T-helper 1 cell treated with Interleukin-12 subunit alpha and Interleukin-12 subunit beta and Interleukin-4 antibody, amounts not matched to agents 30 ng/mL and 1 ng/mL, for 36 hours (primary cell): ENCODE data around the gene PTPRU. TPM values are rescaled to one million over a fixed set of nuclear protein-coding genes. Genes with fewer than 3 reads are reported as not detected.

Experiments used
- intact Hi-C: fragments of 100-400 bp; cut with micrococcal nuclease; formaldehyde crosslinking; loops from one replicate; pipeline ENCODE4 v1.15.1; 2024
- total RNA-seq: library from RNA; stranded (reverse); gene quantifications from 2 replicates; pipeline ENCODE4 v1.2.3, GENCODE V29; 2022

Gene PTPRU
- total RNA-seq, 1 donor from 2014 or later = 0.71 TPM

DNA sequence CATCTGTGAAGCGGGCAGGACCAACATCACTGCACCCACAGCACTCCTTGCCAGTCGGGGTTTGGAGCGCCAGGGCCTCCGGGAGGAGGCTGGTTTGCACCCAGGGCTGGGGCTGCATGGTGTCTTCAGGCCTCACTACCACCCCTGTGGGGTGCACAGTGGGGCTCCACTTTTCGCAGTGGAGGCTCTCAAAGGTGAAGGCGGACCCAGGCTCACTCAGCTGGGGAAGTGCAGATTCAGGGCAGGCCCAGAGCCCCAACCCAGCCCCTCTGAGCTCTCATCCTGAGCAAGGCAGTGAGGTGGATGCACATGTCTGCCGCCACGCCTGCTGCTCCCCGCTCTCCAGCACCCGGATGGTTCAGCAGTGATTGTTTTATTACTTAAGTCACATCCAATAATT is 125.8 kb downstream of the PTPRU start:
- intact Hi-C loops = no loop called here

DNA sequence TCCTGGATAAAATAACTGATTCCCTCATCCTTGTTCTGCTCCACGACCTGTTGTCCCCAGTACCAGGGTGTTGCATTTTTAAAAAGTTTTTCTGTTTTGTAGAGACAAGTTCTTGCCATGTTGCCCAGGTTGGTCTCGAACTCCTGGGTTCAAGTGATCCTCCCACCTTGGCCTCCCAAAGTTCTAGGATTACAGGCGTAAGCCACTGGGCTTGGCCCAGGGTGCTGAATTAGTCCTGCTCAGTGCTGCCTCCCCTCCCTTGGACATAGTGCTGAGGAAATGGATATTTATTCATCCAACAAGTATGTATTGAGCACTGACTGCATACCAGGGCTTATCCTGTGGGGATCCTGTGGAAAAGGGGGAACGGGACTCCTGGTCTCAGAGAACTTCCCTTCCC is 126.4 kb downstream of the PTPRU start:
- intact Hi-C loops = no loop called here

DNA sequence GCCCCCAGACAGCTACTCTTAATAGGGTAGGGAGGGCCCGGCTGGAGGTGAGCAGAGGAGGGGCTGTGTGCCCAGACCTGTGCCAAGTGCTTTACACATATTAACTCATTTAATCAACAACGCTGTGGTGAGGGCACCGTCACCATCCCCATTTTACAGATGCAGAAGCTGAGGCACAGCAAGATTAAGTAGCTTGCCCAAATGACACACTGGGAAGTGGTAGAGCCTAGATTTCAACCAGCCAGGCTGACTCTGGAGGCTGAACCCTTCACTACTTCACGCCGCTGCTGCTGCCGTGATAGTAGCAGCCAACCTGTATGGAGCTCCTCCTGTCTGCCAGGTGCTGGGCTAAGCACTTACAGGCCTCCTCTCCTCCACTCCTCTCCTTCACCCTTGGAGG is 127.2 kb downstream of the PTPRU start:
- intact Hi-C loops = no loop called here

DNA sequence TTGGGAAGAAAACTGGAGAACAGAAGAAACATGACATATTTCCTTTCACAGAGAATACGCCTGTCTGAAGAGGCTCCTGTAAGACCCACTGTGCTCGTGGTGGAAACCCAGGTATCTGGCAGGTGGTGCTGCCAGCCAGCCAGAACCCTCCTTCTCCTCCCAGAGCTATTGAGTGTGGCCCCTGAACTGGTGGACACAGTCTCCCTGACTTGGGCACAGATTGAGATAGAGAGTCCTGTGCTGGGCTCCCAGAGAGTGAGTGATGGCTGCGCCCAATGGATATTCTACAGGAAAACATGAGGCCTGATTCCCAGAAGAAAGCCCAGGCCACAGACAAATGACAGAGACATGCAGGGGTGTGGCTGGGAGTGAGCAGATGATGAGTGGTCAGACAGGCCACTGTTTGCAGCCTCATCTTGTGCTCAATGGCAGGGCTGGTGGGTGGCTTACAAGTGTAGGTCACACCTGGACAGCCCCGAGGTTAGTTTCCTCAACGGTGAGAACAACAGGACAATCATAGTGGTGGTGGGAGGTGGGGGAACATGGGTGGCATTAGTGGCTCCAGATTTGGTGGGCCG is 127.9 kb downstream of the PTPRU start:
- intact Hi-C loops = no loop called here

DNA sequence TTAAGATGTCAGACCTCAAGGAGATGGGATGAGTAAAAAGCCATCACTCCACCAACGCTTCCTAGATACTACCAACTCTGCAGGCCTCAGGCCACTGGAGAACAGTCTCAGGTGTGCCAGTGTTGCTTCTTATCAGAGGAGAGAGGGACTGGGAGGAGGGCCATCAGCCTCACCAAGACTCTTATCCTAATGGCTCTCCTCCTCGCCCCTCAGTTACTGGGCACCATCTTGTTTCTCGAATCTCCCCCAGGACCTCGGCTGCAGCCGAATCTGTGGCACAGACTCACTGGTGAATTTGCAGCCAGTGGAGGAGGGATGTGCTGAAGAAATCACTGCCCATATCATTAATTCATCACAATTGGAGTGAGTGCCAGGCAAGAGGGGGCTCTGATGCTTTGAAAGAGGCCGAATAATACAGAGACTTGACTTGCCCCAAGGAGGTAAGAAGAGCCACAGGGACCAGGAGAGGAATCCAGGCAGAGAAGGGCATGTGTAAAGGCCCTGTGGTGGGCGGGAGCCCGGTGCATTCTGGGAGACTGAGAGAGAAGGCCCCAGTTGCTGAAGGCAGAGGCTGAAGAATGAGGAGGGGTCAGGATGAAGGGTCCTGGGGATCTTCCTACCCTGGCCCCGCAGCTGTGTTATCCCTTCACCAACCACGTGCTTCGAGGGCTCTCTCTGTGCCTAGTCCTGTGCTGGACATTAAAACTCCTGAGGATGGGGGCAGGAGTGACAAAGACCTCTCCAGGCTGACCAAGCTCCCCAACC is 129.8 kb downstream of the PTPRU start:
- intact Hi-C loops = no loop called here

DNA sequence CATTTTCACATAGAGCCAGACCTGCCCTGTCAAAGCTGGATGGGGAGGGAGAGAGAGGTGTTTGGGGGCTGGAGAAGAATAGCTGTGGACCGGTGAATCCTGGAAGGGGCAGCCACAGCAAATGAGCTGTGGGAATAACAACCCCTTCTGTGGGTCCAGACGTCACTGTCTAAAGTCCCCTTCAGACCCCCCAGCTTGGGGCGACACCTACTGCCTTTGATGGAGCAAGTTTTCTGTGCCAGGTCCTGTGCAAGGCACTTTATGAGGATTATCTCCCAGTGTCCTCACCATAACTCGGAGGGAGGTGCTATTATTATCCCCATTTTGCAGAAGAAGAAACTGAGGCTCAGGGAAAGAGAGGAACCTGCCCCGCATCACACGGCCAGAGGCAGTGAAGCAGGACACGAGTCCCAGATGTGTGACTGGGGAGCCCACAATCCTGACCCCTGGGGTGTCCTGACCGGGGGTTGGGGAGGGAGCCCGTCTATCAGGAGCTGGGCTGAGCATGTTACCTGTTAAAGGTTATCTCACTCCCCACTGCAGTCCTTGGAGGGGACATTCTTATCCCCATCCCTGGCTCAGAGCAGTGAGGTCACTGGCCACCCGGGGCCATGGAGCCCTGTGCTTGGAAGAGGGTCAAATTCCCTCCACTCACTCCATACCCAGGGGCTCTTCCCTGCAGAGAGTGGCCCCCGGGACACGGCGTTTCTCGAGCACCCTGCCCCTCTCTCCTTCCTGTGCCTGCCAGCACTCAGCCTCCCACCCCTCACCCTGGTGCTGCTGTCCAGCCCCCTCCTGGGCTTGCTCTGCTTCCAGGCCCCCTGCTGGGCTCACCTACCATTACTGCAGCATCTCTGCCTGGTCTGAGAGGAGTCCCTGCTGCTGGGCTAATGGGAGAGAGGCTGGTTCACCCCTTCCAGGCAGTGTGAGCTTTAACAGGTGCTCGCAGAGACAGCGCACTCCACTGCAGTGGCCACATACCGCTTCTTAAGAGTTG is 132.9 kb downstream of the PTPRU start:
- intact Hi-C loops = no loop called here

DNA sequence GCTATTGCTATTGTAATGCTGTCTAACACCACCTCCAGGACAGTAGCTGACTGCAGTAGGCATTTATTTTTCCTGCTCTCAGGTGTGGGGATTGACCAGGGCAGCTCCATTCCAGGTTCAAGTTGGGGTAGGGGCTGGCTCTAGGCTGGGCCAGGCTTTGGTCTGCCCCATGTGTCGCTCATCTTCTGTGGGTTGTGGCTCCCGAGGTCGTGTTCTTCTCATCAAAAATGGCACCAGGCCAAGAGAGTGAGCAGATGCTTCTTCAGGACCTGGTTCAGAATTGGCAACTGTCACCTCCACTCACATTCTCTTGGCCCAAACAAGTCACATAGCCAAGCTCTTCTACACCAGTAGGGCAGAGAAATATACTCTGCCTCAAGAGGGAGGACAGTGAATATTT is 133.7 kb downstream of the PTPRU start:
- intact Hi-C loops = loop anchor here (10.0 kb wide), 1 partner anchor 1335 kb away; no protein-coding TSS in a partner anchor

DNA sequence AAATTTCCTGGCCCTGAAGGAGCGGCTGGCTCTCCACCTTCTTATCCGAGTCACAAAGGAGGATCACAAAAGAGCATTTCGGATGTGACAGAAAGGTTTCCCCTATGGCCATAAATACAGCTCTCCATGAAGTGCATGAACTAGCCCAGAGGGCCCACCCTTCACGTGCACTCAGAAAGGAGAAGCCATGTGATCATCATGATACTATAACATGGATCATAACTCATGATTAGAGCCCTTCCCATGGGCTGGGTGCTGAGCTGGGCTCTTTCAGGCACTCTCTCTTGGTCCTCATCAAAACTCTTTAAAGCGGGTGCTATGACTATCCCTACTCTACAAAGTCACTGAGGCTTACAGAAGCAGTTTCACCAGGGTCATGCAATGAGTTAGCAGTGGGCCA is 135.0 kb downstream of the PTPRU start:
- intact Hi-C loops = loop anchor here (10.0 kb wide), 1 partner anchor 1333 kb away; no protein-coding TSS in a partner anchor

DNA sequence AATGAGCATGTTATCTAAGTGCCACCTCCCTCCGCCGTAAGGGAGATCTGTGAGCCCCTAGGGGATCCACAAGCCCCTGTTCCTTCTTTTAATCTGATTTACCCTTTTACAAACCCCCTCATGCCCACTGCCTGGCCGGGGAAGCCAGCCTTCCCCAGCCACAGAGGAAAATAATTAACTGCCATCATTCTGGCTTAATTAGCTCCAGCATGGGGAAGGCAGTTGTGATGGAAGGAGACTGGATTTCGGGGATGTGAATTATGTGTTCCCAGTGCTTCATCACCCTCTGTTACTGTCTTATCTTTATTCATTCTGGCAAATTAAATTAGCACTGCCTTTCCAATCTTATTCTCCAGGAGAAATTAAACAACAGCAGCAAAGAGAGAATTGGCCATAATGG is 135.8 kb downstream of the PTPRU start:
- intact Hi-C loops = loop anchor here (10.0 kb wide), 1 partner anchor 1333 kb away; no protein-coding TSS in a partner anchor

Other genes starting within 250 kb of the PTPRU start
- gene TMEM200B, start 112.6 kb upstream of the PTPRU start, total RNA-seq = 0.07 TPM in 1 of 2 replicates, not detected in the other
- 118 and 120 TPM in 2 replicates for gene SRSF4, start 54.6 kb upstream of the PTPRU start, total RNA-seq
- gene MECR, start 5.6 kb upstream of the PTPRU start, total RNA-seq = 17.0 and 18.0 TPM in 2 replicates